Bronchial epithelial cell (primary cell): ENCODE data around the gene IL6R. TPM values are rescaled to one million over a fixed set of nuclear protein-coding genes. Genes with fewer than 3 reads are reported as not detected.
A peak's percentile ranks its signal among the peaks of the same experiment; 100 is the strongest.

Source experiments
- DNase-seq: peaks from one replicate; pipeline ENCODE4 v3.0.0-alpha.2; 2010; ENCODE audit warnings: low read depth
- FAIRE-seq: peaks from 2 replicates; lab custom pipeline; 2011; peaks lifted over from hg19 to GRCh38; lab: Jason Lieb, UNC
- H3K27me3 ChIP-seq: 2 replicates; pipeline ENCODE4 v1.5.1; 2011; ENCODE audit warnings: low read length; ENCODE audit not compliant: control insufficient read depth, insufficient read depth
- H3K36me3 ChIP-seq: 2 replicates; pipeline ENCODE4 v1.5.1; 2011; ENCODE audit warnings: low read length; ENCODE audit not compliant: control insufficient read depth, insufficient read depth
- H3K4me3 ChIP-seq: 2 replicates; pipeline ENCODE4 v1.5.1; 2011; ENCODE audit warnings: mild to moderate bottlenecking, low read depth, low read length, control low read depth
- total RNA-seq: library from RNA; depleted of rRNA; stranded (reverse); fragments of >200 nt; gene quantifications from 2 replicates; pipeline ENCODE4 v1.2.1, GENCODE V29; 2014
- TF ChIP-seq, protein P1 (sequence below): IDR thresholded peaks from 2 replicates; pipeline ENCODE4 v1.5.1; 2011; ENCODE audit warnings: mild to moderate bottlenecking, moderate library complexity, low read length, control low read depth, inconsistent platforms; ENCODE audit not compliant: insufficient read depth, severe bottlenecking

Gene IL6R
- total RNA-seq, 1 donor from 2014 or later, result 47.9 TPM

DNA sequence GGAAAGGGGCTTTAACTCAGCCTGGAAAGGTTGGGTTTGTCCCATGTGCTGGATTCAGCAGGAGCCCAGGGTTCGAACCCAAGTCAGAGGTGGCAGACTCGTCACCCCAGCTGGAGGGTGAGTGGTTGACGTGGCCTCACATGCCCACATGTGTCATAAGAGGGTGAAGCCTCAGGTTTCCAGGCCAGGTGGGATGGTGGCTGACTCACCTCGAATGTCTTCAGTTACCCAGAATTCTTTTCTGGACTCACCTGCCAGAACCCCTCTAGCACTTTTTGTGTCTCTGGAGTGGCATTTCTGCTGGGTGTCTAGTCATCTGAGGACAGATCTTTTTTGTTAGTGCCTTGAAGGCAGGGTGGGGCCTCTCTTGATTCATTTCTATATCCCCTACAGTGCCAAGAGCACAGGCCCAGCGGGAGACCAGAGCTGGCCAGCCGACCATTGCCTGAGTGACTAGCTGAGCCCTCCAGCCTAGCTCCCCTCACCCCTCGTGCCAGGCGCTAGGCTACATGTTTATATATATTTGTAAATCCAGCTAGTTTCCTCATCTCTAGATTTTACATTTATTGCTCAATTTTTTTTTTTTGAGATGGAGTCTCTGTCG lies 28.1 kb downstream of the IL6R start:
- FAIRE-seq (peak; percentile 99), DNase-seq (peak; percentile 95)

DNA sequence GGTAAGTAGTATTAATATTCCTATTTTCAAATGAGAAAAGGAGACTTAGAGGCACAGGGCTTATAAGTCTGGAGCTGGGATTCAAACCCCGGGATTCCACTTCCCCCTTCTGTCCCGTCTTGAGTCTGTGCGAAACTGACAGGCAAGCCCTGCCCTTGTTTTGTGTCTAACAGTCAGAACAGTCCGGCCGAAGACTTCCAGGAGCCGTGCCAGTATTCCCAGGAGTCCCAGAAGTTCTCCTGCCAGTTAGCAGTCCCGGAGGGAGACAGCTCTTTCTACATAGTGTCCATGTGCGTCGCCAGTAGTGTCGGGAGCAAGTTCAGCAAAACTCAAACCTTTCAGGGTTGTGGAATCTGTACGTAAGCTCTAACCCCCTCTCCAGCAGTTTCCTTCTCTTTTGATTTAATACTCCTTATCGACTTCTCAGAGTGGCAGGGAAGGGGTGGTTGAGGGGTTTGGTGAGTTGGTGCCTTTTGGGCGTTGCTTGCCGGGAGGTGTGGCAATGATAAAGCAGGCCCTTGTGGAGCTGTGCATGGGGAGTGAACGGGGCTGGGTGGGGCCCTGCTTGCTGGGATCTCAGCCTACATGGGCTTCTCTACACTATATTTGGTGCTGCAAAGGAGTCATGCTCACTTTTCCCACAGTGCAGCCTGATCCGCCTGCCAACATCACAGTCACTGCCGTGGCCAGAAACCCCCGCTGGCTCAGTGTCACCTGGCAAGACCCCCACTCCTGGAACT lies 29.4 kb downstream of the IL6R start:
- no peak overlapping the region for H3K4me3 ChIP-seq
- no peaks in the 10 kb centered on the region for H3K27me3 ChIP-seq
- FAIRE-seq, result no peak
- H3K36me3 ChIP-seq, result peaks cover 26% of the 10 kb centered on the region
- TF ChIP-seq, protein P1, sequence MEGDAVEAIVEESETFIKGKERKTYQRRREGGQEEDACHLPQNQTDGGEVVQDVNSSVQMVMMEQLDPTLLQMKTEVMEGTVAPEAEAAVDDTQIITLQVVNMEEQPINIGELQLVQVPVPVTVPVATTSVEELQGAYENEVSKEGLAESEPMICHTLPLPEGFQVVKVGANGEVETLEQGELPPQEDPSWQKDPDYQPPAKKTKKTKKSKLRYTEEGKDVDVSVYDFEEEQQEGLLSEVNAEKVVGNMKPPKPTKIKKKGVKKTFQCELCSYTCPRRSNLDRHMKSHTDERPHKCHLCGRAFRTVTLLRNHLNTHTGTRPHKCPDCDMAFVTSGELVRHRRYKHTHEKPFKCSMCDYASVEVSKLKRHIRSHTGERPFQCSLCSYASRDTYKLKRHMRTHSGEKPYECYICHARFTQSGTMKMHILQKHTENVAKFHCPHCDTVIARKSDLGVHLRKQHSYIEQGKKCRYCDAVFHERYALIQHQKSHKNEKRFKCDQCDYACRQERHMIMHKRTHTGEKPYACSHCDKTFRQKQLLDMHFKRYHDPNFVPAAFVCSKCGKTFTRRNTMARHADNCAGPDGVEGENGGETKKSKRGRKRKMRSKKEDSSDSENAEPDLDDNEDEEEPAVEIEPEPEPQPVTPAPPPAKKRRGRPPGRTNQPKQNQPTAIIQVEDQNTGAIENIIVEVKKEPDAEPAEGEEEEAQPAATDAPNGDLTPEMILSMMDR, result no peak
- DNase-seq, result no peak

More for the DNA sequence above, 28.1 kb downstream of the IL6R start:
- Histone ChIP-seq H3K27me3 (no peaks in the 10 kb centered on the region), H3K36me3 (peaks cover 29% of the 10 kb centered on the region), H3K4me3 (no peak overlapping the region)
- TF ChIP-seq, protein P1, result no peak

GRCh38 chr1:154435599-154436200 lies 30.6 kb downstream of the IL6R start:
- DNase-seq (no peak), FAIRE-seq (no peak)
- Histone ChIP-seq H3K4me3 (no peak overlapping the region), H3K27me3 (no peaks in the 10 kb centered on the region), H3K36me3 (peaks cover 25% of the 10 kb centered on the region)
- TF ChIP-seq, protein P1, result no peak

- TF ChIP-seq, protein P1, result no peak
- Histone ChIP-seq H3K4me3 (no peak overlapping the region), H3K27me3 (no peaks in the 10 kb centered on the region), H3K36me3 (peaks cover 23% of the 10 kb centered on the region)
- DNase-seq, result no peak
- FAIRE-seq, result no peak
Observed at GRCh38 chr1:154436433-154436832, 31.3 kb downstream of the IL6R start.

DNA sequence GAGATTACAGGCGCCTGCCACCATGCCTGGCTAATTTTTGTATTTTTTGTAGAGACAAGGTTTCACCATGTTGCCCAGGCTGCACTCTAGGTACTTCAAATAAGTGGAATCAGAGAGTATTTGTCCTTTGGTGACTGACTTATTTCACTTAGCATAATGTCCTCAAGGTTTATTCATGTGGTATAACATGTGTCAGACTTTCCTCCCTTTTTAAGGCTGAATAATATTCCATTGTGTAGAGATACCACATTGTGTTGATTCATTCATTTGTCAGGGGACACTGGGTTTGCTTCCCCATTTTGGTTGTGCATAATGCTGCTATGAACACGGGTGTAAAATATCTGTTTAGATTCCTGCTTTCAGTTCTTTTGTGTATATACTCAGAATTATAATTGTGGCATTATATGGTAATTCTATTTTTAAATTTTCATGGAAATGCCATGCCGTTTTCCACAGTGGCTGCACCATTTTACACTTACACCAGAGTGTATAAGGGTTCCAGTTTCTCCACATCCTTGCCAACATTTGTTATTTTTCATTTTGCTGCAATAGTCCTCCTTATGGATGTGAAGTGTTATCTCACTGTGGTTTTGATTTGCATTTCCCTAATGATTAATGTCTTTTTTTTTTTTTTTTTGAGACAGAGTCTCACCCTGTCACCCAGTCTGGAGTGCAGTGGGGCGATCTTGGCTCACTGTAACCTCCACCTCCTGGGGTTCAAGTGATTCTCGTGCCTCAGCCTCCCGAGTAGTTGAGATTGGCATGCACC lies 35.1 kb downstream of the IL6R start:
- no peak for FAIRE-seq

More for the DNA sequence above, 35.1 kb downstream of the IL6R start:
- H3K36me3 ChIP-seq, result peaks cover 32% of the 10 kb centered on the region
- H3K27me3 ChIP-seq, result no peaks in the 10 kb centered on the region
- no peak for DNase-seq
- H3K4me3 ChIP-seq, result no peak overlapping the region
- TF ChIP-seq, protein P1, result no peak
